Measurements from ENCODE around the gene FAM216B. TPM values are rescaled to one million over a fixed set of nuclear protein-coding genes. Genes with fewer than 3 reads are reported as not detected.

The FAM216B gene
- total and polyA plus RNA-seq, 2 of the 13 experiments (the other 11 are each of a cell fraction or from before 2014, with no cell fraction given), result not detected

DNA sequence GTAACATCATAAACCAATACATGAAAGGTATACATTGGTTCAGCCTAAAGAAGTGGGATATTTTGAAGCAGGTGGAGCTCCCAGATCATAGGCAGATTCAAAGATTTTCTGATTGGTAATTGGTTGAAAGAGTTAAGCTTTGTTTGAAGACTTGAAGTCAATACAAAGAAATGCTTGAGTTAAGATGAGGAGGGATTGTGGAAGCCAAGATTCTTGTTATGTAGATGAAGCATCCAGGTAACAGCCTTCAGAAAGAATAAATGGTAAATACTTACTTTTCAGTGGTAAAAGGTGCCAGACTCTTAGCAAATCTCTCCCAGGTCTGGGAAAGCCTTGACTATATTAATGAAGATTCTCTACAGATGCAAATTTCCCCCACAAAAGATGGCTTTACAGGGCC lies 49.3 kb upstream of the FAM216B start (continued):
- TF ChIP-seq, protein P1, sequence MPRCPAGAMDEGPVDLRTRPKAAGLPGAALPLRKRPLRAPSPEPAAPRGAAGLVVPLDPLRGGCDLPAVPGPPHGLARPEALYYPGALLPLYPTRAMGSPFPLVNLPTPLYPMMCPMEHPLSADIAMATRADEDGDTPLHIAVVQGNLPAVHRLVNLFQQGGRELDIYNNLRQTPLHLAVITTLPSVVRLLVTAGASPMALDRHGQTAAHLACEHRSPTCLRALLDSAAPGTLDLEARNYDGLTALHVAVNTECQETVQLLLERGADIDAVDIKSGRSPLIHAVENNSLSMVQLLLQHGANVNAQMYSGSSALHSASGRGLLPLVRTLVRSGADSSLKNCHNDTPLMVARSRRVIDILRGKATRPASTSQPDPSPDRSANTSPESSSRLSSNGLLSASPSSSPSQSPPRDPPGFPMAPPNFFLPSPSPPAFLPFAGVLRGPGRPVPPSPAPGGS (CRISPR knock-in tag; IDR thresholded peaks at IDR 0.05), result no peak
- TF ChIP-seq, protein P2, sequence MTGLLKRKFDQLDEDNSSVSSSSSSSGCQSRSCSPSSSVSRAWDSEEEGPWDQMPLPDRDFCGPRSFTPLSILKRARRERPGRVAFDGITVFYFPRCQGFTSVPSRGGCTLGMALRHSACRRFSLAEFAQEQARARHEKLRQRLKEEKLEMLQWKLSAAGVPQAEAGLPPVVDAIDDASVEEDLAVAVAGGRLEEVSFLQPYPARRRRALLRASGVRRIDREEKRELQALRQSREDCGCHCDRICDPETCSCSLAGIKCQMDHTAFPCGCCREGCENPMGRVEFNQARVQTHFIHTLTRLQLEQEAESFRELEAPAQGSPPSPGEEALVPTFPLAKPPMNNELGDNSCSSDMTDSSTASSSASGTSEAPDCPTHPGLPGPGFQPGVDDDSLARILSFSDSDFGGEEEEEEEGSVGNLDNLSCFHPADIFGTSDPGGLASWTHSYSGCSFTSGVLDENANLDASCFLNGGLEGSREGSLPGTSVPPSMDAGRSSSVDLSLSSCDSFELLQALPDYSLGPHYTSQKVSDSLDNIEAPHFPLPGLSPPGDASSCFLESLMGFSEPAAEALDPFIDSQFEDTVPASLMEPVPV (CRISPR knock-in tag; IDR thresholded peaks at IDR 0.05), result no peak
- no peak for TF ChIP-seq SMARCC2 (IDR thresholded peaks at IDR 0.05)
- TF ChIP-seq, protein P3, sequence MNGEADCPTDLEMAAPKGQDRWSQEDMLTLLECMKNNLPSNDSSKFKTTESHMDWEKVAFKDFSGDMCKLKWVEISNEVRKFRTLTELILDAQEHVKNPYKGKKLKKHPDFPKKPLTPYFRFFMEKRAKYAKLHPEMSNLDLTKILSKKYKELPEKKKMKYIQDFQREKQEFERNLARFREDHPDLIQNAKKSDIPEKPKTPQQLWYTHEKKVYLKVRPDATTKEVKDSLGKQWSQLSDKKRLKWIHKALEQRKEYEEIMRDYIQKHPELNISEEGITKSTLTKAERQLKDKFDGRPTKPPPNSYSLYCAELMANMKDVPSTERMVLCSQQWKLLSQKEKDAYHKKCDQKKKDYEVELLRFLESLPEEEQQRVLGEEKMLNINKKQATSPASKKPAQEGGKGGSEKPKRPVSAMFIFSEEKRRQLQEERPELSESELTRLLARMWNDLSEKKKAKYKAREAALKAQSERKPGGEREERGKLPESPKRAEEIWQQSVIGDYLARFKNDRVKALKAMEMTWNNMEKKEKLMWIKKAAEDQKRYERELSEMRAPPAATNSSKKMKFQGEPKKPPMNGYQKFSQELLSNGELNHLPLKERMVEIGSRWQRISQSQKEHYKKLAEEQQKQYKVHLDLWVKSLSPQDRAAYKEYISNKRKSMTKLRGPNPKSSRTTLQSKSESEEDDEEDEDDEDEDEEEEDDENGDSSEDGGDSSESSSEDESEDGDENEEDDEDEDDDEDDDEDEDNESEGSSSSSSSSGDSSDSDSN (CRISPR knock-in tag; IDR thresholded peaks at IDR 0.05), result no peak
- TF ChIP-seq, protein P4, sequence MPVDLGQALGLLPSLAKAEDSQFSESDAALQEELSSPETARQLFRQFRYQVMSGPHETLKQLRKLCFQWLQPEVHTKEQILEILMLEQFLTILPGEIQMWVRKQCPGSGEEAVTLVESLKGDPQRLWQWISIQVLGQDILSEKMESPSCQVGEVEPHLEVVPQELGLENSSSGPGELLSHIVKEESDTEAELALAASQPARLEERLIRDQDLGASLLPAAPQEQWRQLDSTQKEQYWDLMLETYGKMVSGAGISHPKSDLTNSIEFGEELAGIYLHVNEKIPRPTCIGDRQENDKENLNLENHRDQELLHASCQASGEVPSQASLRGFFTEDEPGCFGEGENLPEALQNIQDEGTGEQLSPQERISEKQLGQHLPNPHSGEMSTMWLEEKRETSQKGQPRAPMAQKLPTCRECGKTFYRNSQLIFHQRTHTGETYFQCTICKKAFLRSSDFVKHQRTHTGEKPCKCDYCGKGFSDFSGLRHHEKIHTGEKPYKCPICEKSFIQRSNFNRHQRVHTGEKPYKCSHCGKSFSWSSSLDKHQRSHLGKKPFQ (CRISPR knock-in tag; IDR thresholded peaks at IDR 0.05; ENCODE audit: insufficient replicate concordance), result no peak
- TF ChIP-seq, protein P5, sequence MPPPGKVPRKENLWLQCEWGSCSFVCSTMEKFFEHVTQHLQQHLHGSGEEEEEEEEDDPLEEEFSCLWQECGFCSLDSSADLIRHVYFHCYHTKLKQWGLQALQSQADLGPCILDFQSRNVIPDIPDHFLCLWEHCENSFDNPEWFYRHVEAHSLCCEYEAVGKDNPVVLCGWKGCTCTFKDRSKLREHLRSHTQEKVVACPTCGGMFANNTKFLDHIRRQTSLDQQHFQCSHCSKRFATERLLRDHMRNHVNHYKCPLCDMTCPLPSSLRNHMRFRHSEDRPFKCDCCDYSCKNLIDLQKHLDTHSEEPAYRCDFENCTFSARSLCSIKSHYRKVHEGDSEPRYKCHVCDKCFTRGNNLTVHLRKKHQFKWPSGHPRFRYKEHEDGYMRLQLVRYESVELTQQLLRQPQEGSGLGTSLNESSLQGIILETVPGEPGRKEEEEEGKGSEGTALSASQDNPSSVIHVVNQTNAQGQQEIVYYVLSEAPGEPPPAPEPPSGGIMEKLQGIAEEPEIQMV (CRISPR knock-in tag; IDR thresholded peaks at IDR 0.05; ENCODE audit: low read depth), result no peak
- TF ChIP-seq, protein P6, sequence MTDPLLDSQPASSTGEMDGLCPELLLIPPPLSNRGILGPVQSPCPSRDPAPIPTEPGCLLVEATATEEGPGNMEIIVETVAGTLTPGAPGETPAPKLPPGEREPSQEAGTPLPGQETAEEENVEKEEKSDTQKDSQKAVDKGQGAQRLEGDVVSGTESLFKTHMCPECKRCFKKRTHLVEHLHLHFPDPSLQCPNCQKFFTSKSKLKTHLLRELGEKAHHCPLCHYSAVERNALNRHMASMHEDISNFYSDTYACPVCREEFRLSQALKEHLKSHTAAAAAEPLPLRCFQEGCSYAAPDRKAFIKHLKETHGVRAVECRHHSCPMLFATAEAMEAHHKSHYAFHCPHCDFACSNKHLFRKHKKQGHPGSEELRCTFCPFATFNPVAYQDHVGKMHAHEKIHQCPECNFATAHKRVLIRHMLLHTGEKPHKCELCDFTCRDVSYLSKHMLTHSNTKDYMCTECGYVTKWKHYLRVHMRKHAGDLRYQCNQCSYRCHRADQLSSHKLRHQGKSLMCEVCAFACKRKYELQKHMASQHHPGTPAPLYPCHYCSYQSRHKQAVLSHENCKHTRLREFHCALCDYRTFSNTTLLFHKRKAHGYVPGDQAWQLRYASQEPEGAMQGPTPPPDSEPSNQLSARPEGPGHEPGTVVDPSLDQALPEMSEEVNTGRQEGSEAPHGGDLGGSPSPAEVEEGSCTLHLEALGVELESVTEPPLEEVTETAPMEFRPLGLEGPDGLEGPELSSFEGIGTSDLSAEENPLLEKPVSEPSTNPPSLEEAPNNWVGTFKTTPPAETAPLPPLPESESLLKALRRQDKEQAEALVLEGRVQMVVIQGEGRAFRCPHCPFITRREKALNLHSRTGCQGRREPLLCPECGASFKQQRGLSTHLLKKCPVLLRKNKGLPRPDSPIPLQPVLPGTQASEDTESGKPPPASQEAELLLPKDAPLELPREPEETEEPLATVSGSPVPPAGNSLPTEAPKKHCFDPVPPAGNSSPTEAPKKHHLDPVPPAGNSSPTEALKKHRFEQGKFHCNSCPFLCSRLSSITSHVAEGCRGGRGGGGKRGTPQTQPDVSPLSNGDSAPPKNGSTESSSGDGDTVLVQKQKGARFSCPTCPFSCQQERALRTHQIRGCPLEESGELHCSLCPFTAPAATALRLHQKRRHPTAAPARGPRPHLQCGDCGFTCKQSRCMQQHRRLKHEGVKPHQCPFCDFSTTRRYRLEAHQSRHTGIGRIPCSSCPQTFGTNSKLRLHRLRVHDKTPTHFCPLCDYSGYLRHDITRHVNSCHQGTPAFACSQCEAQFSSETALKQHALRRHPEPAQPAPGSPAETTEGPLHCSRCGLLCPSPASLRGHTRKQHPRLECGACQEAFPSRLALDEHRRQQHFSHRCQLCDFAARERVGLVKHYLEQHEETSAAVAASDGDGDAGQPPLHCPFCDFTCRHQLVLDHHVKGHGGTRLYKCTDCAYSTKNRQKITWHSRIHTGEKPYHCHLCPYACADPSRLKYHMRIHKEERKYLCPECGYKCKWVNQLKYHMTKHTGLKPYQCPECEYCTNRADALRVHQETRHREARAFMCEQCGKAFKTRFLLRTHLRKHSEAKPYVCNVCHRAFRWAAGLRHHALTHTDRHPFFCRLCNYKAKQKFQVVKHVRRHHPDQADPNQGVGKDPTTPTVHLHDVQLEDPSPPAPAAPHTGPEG (CRISPR knock-in tag; IDR thresholded peaks at IDR 0.05), result no peak
- no peak for TF ChIP-seq NR2F6 (IDR thresholded peaks at IDR 0.05)
- no peak for TF ChIP-seq NR2F6 (CRISPR knock-in tag; IDR thresholded peaks at IDR 0.05)
- TF ChIP-seq, protein P7, sequence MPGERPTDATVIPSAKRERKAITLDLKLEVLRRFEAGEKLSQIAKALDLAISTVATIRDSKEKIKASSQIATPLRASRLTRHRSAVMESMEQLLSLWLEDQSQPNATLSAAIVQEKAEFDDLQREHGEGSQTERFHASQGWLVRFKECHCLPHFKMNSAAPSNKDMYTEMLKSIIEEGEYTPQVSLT (CRISPR knock-in tag; IDR thresholded peaks at IDR 0.05; ENCODE audit: borderline replicate concordance, low read depth), result no peak
- no peak for TF ChIP-seq SMARCE1 (IDR thresholded peaks at IDR 0.05; ENCODE audit: borderline replicate concordance)

All from HepG2 (cell line).